ENCODE measurements around the gene SSBP4. TPM values are rescaled to one million over a fixed set of nuclear protein-coding genes. Genes with fewer than 3 reads are reported as not detected.

SSBP4 gene
- total and polyA plus RNA-seq, 2 donors (not counting 1 experiment from before 2014, with no cell fraction given), result 12.8 to 58.6 TPM

DNA sequence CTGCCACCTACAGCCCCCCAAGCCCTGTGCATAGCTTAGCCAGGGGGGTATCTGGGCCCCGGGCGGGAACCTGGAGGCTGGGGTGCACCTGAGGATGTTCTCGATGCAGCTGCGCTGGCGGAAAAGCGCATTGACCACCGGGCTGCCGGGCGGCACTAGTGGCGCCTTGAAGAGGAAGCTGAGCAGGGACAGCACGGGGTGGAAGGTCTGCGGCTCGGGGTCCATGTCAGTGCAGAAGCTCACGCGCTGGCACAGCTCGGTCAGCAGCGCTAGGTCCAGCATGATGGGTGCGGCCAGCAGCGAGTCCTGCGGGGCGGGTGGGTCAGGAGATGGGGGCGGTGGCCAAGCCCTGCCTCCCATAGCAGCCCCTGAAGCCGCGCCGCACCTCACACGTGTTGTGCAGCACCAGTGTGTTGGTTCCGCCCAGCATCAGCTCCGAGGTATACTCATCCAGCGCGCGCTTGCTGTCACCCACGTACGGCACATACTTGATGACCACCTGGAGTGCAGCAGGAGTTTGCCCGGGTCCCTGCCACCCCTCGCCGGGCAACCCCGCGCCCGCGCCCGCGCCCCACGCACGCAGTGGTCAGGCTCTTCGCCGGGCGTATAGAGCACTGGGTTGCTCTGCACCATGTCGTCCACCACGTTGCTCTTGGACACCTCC, 16.1 kb downstream of the SSBP4 start:
- peaks cover 12% of the 10 kb centered on the region for H3K4me1 ChIP-seq (ENCODE audit: control insufficient read depth, extremely low read depth, insufficient read depth, low read length)
- no peak overlapping the region for H2AFZ ChIP-seq (ENCODE audit: low read length)
- H3K9ac ChIP-seq (ENCODE audit: insufficient read depth, low read length), result no peak overlapping the region
- TF ChIP-seq, protein P1, sequence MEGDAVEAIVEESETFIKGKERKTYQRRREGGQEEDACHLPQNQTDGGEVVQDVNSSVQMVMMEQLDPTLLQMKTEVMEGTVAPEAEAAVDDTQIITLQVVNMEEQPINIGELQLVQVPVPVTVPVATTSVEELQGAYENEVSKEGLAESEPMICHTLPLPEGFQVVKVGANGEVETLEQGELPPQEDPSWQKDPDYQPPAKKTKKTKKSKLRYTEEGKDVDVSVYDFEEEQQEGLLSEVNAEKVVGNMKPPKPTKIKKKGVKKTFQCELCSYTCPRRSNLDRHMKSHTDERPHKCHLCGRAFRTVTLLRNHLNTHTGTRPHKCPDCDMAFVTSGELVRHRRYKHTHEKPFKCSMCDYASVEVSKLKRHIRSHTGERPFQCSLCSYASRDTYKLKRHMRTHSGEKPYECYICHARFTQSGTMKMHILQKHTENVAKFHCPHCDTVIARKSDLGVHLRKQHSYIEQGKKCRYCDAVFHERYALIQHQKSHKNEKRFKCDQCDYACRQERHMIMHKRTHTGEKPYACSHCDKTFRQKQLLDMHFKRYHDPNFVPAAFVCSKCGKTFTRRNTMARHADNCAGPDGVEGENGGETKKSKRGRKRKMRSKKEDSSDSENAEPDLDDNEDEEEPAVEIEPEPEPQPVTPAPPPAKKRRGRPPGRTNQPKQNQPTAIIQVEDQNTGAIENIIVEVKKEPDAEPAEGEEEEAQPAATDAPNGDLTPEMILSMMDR (conservative IDR thresholded peaks at IDR 0.05 in 1 of 2, IDR thresholded peaks at IDR 0.05 in 1 of 2; ENCODE audit: low read depth in 1 of 2, low read length in 2 of 2), result no peak
- no peak for TF ChIP-seq EZH2 (IDR thresholded peaks at IDR 0.05; ENCODE audit: low read length, missing control alignments)
- H3K36me3 ChIP-seq (ENCODE audit: control insufficient read depth, insufficient read depth, low read length), result peaks cover 18% of the 10 kb centered on the region
- no peaks in the 10 kb centered on the region for H4K20me1 ChIP-seq (ENCODE audit: control insufficient read depth, extremely low read depth, insufficient read depth, low read length)
- H3K27me3 ChIP-seq (ENCODE audit: control insufficient read depth, insufficient read depth, low read length), result no peaks in the 10 kb centered on the region
- H3K4me2 ChIP-seq (ENCODE audit: extremely low read depth, insufficient read depth, low read length), result no peak overlapping the region
- DNase-seq (ENCODE audit: low read depth in 2 of 2), result no peak
- no peaks in the 10 kb centered on the region for H3K9me3 ChIP-seq (ENCODE audit: control insufficient read depth, insufficient read depth, low read depth, low read length)
- H3K4me3 ChIP-seq (replicated peaks in 1 of 4; ENCODE audit: control extremely low read depth in 1 of 4, insufficient read depth in 1 of 4, low read depth in 3 of 4, low read length in 4 of 4), result no peak overlapping the region
- H3K27ac ChIP-seq (ENCODE audit: insufficient read depth, low read length), result no peak overlapping the region
- H3K79me2 ChIP-seq (ENCODE audit: control insufficient read depth, insufficient read depth, low read length), result no peaks in the 10 kb centered on the region

DNA sequence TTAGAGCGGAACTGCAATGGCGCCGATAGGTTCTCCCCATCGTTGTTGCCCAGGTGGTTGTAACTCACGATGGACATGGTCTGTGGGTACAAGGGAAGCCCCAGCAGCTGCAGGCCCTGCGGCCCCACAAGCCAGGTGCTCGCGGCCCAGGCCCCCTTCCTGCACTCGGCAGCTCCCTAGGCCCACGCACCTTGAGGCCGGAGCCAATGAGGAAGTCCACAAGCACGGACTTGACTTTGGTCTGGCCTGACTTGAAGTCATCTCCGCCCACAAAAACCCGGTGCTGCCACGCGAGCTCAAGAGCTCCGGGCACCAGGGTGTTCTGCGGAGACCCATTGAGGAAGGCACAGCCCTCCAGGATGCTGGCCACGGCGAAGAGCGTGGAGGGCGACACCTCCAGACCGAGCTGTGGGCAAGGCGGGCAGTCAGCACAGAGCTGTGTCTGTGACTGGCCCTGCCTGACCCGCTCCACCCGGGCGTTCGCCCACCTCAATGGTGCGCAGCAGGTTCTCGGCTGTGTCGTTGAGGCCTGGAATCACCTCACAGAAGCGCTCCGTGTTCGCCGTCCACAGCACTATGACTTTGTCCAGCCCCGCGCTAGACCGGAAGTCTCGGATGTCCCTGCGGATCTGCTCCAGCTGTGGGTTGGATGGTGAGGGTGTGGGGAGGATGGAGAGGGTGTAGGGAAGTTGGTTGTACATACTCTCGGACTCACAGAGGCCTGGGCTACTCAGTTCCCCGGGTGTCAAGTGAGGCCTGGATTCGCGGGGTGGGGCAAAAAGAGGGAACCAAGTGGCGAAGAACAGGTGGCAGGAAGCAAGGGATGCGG, 16.9 kb downstream of the SSBP4 start:
- Histone ChIP-seq H3K9ac (ENCODE audit: insufficient read depth, low read length) (no peak overlapping the region), H3K4me3 (replicated peaks in 1 of 4; ENCODE audit: control extremely low read depth in 1 of 4, insufficient read depth in 1 of 4, low read depth in 3 of 4, low read length in 4 of 4) (no peak overlapping the region), H2AFZ (ENCODE audit: low read length) (no peak overlapping the region), H3K4me2 (ENCODE audit: extremely low read depth, insufficient read depth, low read length) (no peak overlapping the region), H3K27ac (ENCODE audit: insufficient read depth, low read length) (no peak overlapping the region), H4K20me1 (ENCODE audit: control insufficient read depth, extremely low read depth, insufficient read depth, low read length) (no peaks in the 10 kb centered on the region), H3K36me3 (ENCODE audit: control insufficient read depth, insufficient read depth, low read length) (peaks cover 15% of the 10 kb centered on the region), H3K4me1 (ENCODE audit: control insufficient read depth, extremely low read depth, insufficient read depth, low read length) (peaks cover 12% of the 10 kb centered on the region), H3K27me3 (ENCODE audit: control insufficient read depth, insufficient read depth, low read length) (no peaks in the 10 kb centered on the region), H3K79me2 (ENCODE audit: control insufficient read depth, insufficient read depth, low read length) (no peaks in the 10 kb centered on the region), H3K9me3 (ENCODE audit: control insufficient read depth, insufficient read depth, low read depth, low read length) (no peaks in the 10 kb centered on the region)
- DNase-seq (ENCODE audit: low read depth in 2 of 2), result no peak
- TF ChIP-seq EZH2 (IDR thresholded peaks at IDR 0.05; ENCODE audit: low read length, missing control alignments), result no peak
- TF ChIP-seq, protein P1 (conservative IDR thresholded peaks at IDR 0.05 in 1 of 2, IDR thresholded peaks at IDR 0.05 in 1 of 2; ENCODE audit: low read depth in 1 of 2, low read length in 2 of 2), result no peak

DNA sequence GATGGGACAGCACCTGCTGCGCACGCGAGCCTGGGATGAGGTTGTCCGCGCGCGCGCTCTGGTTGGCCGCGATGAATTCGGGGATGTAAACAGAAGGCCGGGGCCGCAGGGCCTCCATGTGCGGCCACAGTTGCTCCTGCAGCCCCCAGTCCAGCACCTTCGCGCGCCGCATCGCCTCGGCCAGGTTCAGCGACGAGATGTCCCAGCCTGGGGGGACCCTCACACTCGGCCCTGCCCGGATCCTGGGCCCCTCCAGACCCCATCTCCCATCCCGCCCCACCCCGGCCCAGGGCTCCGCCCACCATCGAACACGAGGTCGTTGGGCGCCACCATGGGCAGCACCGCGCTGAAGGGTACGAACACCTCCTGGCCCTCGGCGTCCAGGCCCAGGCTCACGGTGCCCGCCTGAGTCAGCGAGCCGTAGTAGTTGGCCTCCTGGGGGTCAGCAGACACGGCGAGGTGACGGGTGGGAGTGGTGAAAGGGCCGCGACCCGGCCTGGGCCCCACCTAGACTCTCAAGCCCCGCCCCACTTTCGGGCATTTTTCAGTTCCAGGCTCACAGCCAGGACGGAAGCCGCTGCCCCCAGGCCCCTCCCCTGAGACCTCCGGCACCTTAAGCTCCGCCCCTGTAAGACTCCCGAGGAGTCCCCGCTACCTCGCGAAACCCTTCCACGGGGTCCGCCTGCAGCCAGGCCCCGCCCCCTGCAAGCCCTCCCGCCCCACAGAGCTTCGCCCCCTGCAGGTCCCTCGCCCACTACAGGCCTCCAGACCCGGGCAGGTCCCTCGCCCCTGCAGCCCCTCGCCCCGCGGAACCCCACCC, 17.7 kb downstream of the SSBP4 start:
- peak overlapping the region in 2 of 4 experiments; percentile 29 to 43 for H3K4me3 ChIP-seq (replicated peaks in 1 of 4; ENCODE audit: control extremely low read depth in 1 of 4, insufficient read depth in 1 of 4, low read depth in 3 of 4, low read length in 4 of 4)
- DNase-seq (ENCODE audit: low read depth in 2 of 2), result peak; percentile 81 to 84

More for the DNA sequence above, 17.7 kb downstream of the SSBP4 start:
- Histone ChIP-seq H2AFZ (ENCODE audit: low read length) (no peak overlapping the region), H3K27me3 (ENCODE audit: control insufficient read depth, insufficient read depth, low read length) (no peaks in the 10 kb centered on the region), H4K20me1 (ENCODE audit: control insufficient read depth, extremely low read depth, insufficient read depth, low read length) (no peaks in the 10 kb centered on the region), H3K9me3 (ENCODE audit: control insufficient read depth, insufficient read depth, low read depth, low read length) (no peaks in the 10 kb centered on the region), H3K4me2 (ENCODE audit: extremely low read depth, insufficient read depth, low read length) (peak overlapping the region; percentile 51), H3K27ac (ENCODE audit: insufficient read depth, low read length) (no peak overlapping the region), H3K36me3 (ENCODE audit: control insufficient read depth, insufficient read depth, low read length) (peaks cover 14% of the 10 kb centered on the region), H3K79me2 (ENCODE audit: control insufficient read depth, insufficient read depth, low read length) (no peaks in the 10 kb centered on the region), H3K4me1 (ENCODE audit: control insufficient read depth, extremely low read depth, insufficient read depth, low read length) (peaks cover 12% of the 10 kb centered on the region), H3K9ac (ENCODE audit: insufficient read depth, low read length) (no peak overlapping the region)
- no peak for TF ChIP-seq EZH2 (IDR thresholded peaks at IDR 0.05; ENCODE audit: low read length, missing control alignments)
- TF ChIP-seq, protein P1 (conservative IDR thresholded peaks at IDR 0.05 in 1 of 2, IDR thresholded peaks at IDR 0.05 in 1 of 2; ENCODE audit: low read depth in 1 of 2, low read length in 2 of 2), result peak in 1 of 2 donors; percentile 9
